Stimulated activated CD4-positive, alpha-beta T cell treated with anti-CD3 and anti-CD28 coated beads, TNF-alpha, amount 100 ng/mL, for 48 hours (primary cell): ENCODE data around the gene MEGF8.
"Not testable (repeated sequence)": the region's sequence is repeated elsewhere in the genome, so short reads cannot be mapped to it uniquely, and the experiment has no call there.

Experiments
- DNase-seq, 3 donors: peaks; one replicate each; pipeline ENCODE4 v3.0.0-alpha.2; 2020; ENCODE audit warnings: low read depth in 3 of 3

MEGF8 gene

DNA sequence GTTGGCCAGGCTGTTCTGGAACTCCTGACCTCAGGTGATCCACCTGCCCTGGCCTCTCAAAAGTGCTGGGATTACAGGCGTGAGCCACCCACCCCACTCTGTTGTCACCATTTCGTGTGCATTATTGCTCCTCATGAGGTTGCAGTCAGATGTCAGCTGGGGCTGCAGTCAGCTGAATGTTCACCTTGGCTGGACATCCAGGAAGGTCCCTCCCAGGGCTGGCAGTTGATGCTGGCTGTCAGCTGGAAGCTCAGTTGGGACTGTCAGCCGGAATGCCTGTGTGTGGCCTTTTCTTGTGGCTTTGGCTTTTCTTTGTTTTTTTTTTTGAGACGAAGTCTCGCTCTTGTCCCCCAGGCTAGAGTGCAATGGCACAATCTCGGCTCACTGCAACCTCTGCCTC, 6.6 kb downstream of the MEGF8 start:
- no peak for DNase-seq

DNA sequence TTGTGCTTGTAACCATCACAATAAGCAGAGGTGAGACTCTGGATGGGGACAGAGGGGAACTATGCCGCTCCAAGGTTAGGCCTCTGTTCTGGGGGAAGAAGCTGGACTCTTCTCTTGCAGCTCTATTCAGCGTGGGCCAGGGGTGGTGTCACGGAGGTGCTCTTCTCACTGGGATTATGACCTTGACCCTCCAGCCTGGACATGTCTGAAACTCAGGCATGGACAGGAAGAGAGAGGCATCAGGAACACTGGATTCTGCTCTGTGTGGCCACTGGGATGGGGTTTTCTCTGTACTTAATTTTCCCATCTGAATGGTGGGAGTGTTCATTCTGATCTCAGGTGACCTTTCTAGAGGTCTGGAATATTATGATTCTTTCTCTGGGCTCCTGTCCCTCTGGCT, 7.6 kb downstream of the MEGF8 start:
- no peak for DNase-seq

DNA sequence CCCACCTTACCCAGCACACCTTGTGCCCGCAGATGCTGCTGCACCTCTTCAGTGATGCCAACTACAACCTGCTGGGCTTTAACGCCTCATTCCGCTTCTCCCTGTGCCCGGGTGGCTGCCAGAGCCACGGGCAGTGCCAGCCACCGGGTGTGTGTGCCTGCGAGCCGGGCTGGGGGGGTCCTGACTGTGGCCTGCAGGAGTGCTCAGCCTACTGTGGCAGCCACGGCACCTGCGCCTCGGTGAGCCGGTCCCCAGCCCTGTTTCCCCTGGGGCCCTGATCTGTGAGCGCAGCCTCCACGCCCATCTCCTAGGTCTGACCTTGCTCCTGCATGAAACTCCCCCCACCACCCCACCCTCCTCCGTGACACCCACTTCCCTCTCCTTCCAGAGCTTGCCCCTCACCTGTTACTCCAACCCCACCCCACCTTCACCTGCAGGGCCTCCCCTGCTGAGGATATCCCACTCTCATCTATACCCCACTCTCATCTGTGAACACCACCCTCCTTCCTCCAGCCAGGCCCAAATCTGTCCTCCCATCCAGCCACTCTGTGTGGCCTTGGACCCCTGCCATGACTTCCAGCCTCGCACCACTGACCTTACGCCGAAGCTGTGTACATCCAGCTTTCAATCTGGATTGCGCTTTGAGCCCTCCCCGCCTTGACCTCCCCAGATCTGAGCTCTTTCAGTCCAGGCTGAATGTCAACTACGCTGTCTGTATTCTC, 8.7 kb downstream of the MEGF8 start:
- DNase-seq = no peak

DNA sequence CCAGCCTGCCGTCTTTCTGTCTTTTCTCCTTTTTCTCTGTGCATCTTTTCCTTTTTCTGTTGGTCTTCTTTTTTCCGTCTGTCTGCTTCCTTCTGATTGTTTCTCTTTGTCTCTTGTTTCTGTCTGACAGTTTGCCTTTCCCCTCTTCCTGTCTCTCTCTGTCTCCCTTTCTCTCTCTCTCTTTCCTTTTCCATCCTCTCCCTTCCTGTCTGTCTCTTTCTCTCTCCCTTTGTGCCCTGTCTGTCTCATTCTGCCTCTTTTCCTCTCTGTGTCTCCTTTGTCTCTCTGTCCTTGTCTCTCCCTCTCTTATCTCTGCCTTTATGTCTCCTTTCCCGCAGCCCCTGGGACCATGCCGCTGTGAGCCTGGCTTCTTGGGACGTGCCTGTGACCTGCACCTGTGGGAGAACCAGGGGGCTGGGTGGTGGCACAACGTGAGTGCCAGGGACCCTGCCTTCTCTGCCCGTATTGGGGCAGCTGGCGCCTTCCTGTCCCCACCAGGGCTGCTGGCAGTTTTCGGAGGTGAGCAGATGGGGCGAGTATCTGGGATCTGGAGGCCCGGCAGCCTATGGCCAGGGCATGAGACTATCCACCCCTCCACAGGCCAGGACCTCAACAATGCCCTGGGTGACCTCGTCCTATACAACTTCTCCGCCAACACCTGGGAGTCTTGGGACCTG, 9.4 kb downstream of the MEGF8 start:
- DNase-seq = no peak

DNA sequence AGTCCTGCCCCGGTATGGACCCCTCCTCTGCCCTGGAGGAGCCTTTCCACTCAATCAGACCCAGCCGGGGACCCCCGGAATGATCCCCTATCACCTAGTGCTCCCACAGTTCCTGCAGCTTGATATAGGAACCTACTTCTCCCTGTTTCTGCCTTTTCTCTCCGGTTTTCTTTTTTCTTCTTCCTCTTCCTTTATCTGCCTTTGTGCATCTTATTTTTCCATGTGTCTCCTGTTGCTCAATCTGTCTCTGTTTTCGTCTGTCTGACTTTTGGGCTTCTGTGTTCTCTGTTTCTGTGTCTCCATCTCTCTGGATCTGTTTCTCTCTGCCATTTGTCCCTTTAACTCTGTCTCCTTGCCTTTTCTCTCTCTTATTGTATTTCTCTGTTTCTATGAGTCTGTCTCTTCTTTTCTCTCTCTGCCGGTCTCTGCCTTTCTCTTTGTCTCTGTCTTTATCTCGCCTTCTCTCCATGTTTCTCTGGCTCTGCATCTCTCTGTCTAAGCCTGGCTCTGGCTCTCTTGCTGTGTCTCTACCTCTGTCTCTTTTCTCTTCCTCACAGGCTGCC, 10.0 kb downstream of the MEGF8 start:
- no peak for DNase-seq

DNA sequence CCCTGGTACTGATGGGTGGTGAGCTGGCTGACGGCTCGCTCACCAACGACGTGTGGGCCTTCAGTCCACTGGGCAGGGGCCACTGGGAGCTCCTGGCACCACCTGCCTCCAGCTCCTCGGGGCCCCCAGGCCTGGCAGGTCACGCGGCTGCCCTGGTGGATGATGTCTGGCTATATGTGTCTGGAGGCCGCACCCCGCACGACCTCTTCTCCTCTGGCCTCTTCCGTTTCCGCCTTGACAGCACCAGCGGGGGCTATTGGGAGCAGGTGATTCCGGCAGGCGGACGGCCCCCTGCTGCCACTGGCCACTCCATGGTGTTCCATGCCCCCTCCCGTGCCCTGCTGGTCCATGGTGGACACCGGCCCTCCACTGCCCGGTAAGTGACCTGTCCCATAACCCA, 10.5 kb downstream of the MEGF8 start:
- no peak for DNase-seq

DNA sequence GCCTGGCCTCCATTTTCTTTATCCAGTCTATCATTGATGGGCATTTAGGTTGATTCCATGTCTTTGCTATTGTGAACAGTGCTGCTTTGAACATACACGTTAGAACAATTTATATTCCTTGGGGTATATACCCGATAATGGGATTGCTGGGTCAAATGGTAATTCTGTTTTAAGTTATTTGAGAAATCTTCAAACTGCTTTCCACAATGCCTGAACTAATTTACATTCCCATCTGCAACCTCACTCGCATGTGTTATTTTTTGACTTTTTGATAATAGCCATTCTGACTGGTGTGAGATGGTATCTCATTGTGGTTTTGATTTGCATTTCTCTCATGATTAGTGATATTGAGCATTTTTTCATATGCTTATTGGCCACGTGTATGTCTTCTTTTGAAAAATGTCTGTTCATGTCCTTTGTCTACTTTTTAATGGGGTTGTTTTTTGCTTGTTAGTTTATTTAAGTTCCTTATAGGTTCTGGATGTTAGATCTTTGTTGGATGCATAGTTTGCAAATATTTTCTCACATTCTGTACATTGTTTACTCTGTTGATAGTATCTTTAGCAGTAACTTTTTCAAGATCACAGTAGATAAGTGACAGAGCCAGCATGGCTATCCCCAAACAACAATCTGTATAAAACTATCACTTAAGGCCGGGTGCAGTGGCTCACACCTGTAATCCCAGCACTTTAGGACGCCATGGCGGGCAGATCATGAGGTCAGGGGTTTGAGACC, 13.9 kb downstream of the MEGF8 start:
- DNase-seq = not testable (repeated sequence)

DNA sequence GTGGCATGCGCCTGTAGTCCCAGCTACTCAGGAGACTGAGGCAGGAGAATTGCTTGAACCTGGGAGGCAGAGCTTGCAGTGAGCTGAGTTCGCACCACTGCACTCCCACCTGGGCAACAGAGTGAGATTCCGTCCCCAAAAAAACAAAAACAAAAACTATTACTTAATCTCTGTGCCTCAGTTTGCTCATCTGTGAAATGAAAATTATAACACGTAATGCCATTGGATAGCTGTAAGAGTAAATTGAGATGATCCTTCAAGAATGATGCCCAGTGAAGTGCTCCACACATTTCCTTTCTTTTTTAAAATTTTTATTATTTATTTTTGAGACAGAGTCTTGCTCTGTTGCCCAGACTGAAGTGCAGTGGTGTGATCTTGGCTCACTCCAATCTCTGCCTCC, 14.5 kb downstream of the MEGF8 start:
- not testable (repeated sequence) for DNase-seq

DNA sequence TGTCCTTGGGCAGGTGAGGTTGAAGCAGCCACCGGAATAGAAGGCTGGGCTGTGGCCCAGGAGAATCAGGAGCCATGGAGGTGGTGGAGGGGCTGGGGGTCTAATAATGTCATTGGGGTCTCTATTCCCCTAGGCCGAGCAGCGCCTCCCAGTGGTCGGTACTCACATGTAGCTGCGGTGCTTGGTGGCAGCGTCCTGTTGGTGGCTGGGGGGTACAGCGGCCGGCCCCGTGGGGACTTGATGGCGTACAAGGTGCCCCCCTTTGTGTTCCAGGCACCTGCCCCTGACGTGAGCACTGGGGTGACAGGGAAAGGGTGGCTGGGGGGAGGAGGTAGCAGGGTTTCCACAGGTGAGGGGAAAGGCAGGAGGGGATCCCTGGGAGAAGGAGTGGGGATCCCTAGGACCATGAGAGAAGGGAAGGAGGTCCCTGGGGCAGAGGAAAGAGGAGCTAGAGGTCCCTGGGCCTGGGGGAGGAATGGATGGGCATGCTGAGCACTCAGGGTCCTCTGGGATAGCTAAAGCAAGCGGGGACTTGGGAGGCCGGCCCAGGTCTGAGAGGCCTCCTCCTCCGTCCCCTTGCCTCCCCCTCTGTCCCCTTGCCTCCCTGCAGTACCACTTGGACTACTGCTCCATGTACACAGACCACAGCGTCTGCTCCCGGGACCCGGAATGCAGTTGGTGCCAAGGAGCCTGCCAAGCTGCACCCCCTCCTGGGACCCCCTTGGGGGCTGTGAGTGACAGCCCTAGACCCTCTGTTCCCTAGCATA, 18.1 kb downstream of the MEGF8 start:
- DNase-seq = no peak

DNA sequence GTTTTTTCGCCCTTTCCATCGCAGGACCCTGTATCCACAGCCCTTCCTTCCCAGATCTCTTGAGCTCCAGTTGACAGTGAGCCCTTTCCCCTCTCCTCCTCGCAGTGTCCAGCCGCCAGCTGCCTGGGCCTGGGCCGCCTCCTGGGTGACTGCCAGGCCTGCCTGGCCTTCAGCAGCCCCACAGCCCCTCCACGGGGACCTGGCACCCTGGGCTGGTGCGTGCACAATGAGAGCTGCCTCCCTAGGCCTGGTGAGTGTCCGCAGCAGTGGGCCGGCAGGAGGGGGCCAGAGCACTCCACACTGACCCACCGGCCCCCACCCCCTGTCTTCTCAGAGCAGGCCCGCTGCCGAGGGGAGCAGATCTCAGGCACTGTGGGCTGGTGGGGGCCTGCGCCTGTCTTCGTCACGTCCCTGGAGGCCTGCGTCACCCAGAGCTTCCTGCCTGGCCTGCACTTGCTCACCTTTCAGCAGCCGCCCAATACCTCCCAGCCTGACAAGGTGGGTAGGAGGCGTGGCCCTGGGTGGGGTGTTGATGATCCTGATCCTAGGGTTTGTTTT, 19.0 kb downstream of the MEGF8 start:
- DNase-seq = no peak

DNA sequence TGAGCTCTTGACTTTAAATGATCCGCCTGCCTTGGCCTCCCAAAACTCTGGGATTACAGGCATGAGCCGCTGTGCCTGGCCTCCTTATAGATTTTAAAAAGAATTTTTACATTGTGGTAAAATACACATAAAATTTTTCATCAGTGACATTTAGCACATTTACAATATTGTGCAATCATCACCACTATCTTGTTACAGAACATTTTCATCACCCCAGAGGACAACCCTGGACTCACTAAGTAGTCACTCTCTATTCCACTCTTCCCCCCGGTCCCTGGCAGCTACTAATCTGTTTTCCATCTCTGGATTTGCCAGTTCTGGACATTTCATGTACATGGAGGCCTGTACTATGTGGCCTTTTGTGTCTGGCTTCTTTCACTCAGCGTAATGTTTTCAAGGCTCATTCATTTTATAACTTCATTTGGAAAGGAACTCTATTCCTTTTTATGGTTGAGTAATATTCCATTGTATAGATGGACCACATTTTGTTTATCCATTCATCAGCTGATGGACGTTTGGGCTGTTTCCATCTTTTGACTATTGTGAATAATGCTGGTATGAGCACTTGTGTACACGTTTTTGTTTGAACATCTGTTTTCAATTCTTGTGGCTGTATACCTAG, 19.9 kb downstream of the MEGF8 start:
- no peak for DNase-seq

DNA sequence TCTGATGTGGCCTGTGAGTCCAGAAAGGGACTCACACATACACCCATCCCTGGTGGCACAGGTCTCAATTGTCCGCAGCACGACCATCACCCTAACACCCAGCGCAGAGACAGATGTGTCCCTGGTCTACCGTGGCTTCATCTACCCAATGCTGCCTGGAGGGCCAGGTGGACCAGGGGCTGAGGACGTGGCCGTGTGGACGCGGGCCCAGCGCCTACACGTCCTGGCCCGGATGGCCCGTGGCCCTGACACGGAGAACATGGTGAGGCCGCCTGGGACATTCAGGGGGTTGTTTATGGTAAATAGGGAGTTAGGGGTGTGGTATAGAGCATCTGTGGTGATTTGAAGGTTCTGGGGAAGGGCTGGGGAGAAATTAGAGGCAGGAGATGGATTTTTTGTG, 22.8 kb downstream of the MEGF8 start:
- no peak for DNase-seq

DNA sequence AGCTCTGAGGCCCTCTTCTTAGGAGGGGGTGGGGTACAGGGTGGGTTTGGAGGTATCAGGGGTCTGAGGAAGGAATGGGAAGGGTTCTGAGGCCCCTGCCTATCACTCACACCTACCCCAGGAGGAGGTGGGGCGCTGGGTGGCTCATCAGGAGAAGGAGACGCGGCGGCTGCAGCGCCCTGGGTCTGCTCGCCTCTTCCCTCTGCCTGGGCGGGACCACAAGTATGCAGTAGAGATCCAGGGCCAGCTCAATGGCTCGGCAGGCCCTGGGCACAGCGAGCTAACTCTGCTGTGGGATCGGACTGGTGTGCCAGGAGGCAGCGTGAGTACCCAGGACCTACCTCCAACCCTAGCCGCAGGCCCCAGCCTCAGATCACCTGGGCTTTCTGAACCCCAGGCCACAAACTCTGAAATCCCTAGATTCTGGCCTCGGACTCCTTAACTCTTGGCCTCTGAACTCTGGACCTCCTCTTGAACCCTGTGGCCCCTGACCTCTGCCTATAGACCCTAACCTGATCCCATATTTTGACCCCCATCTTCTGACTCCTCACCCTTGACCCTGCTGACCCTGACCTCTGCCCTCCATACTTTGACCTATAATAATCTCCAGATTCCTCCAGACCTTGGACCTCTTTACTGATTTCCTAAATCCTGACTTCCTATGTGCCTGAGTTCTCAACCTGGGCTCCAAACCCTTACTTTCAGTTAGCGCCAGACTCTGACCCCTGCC, 24.1 kb downstream of the MEGF8 start:
- DNase-seq = no peak

DNA sequence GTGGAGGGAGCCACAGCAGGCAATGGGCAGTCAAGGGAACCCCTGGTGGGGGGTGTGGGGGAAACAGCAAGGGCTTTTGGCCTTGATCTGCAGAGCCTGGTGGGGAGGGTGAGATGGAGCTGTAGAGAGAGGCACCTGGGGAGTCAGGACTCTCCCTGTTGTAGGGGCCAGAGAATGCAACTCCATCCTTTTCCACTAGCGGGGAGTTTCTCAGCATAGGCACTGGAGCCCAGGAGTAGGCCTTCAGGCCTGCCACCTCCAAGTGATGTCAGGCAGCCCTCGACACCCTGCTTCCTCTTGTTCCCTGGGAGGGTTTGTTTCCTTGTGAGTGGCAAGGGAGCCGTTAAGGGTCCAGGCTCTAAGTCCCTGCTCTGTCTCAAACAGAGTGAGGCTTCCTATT, 25.0 kb downstream of the MEGF8 start:
- DNase-seq = no peak

DNA sequence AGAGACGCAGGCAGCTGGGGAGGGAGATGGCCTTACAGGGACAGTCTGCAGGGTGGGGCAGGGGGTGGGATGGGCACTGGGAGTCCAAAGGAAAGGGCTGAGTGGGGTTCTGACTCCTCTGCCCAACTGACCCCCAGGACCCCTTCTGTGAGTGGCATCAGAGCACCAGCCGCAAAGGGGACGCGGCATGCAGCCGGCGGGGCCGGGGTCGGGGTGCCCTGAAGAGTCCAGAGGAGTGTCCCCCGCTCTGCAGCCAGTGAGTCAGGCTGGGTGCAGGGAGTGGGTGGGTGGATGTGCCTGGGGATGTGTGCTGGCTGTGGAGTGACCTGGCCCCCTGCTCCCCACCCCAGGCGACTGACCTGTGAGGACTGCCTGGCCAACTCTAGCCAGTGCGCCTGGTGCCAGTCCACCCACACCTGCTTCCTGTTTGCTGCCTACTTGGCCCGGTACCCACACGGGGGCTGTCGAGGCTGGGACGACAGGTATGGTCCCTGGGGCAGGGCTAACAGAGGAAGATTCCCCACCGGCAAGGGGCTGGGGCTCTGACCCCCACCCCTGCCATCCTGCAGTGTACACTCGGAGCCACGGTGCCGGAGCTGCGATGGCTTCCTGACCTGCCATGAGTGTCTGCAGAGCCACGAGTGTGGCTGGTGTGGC, 25.8 kb downstream of the MEGF8 start:
- no peak for DNase-seq

DNA sequence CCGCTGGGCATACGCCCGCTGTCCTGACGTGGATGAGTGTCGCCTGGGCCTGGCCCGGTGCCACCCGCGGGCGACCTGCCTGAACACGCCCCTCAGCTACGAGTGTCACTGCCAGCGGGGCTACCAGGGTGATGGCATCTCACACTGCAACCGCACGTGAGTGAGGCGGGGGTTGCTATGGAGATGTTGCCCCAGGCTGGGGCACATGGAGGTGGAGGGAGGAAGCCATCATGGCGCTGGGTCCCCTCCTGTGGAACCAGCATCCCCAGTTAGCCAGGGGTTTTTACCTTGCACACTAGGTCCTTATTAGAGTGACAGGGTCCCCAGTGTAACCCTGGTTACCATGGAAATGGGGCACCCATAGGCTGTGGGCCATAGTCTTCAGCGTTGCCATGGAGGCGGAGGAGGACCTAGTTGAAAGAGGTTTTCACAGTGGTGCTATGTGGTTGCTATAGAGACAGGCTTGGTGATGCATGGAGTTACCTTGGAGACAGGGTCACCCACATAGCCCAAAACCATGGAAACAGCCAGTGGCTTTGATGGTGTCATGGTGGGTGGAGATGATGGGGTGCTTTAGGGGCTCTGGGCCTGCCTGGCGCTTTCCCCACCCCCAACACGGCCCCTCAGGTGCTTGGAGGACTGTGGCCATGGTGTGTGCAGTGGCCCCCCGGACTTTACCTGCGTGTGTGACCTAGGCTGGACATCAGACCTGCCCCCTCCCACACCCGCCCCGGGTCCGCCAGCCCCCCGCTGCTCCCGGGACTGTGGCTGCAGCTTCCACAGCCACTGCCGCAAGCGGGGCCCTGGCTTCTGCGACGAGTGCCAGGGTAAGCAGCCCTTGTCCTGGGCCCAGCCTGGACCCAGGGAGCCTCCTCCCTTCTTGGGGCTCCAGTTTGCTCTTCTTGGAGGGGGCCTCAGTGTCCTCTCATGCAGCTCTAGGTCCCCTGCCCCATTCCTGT, 27.1 kb downstream of the MEGF8 start:
- no peak for DNase-seq

DNA sequence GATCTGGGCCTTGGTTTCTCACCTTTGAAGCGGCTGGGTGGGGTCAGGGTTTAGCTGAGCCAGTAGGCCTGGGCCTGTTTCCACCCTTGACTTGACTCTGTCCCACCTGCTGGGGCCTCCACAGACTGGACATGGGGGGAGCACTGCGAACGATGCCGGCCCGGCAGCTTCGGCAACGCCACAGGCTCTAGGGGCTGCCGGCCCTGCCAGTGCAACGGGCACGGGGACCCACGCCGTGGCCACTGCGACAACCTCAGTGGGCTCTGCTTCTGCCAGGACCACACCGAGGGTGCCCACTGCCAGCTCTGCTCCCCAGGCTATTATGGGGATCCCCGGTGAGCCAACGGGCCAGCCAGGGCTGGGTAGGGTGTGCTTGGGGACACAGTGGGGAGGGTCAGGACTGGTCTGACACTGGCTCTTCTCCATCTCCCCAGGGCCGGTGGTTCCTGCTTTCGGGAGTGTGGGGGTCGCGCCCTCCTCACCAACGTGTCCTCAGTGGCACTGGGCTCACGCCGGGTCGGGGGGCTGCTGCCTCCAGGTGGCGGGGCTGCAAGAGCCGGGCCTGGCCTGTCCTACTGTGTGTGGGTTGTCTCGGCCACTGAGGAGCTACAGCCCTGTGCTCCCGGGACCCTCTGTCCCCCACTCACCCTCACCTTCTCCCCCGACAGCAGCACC, 28.0 kb downstream of the MEGF8 start:
- DNase-seq = no peak

DNA sequence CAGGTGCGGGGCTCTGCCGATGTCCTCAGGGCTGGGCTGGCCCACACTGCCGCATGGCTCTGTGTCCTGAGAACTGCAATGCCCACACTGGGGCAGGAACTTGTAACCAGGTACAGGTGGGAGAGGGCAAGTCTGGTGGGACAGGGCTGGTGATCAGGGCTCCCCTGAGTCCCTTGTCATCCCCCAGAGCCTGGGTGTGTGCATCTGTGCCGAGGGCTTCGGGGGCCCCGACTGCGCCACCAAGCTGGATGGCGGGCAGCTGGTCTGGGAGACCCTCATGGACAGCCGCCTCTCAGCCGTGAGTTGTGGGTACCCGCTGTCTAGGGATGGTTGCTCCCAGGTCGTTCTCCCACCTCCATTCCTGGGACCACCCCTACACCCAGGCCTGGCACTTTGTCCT, 30.5 kb downstream of the MEGF8 start:
- no peak for DNase-seq
